Fibroblast of skin of back (primary cell): ENCODE measurements around the gene DACT2.

Experiments used
- DNase-seq: peaks from one replicate; pipeline ENCODE4 v3.0.0-alpha.2; 2013

DACT2 gene

DNA sequence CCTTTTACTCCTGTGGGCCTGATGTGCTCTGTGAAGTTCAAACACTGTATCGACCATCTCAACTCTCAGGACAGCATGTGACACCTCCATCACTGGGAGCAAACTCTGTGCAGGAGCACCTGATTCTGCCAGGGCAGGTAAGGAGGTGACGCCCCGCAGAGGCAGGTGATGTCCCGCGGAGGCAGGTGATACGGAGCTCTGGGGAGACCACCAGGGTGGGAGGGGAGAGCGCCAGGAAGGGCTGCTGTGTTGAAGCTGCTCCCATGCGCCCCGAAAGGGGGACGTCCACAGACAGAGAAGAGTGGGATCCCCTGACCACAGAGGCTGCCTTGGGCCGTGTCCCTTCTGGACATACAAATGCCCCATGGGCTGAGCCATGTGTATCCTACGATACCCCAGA lies 58.3 kb downstream of the DACT2 start:
- DNase-seq: no peak

DNA sequence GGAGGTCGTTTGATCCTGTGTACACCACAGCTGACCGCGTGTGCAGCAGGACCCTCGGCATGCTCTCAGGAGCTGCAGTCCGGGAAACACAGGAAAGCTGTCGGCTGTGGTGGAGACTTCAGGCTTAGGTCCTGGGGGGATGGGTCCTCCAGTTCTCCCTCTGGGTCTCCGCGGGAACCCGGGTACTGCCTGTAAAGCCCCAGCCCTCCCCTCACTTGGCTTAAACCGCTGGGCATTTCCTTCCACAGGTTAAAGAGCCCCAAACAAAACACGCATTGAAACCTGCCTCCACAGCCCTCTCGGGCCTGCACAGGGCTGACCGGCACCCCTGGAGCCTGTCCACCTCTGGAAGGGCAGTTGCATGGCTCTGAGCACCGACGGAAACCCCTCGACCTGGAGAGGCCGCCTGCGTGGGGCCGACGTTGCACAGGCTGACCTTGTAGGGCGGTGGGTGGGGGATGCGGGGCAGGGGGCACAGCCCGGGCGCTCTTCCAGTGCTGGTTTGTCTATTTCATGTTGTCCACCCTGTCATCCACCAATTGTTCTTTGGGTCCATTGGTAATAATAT lies 59.1 kb downstream of the DACT2 start:
- DNase-seq: no peak

DNA sequence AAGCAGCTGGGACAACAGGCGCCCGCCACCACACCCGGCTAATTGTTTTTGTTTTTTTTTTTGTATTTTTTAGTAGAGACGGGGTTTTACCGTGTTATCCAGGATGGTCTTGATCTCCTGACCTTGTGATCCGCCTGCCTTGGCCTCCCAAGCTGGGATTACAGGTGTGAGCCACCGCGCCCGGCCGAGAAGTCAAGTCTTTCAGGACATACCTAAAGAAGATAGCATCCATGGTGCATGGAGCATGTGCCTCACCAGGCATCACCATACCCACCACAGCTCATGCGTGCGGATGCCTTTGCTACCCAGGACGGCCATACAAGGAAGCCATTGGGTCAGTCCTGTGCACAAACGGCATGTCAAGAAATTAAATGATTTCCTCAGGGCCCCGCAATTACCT lies 60.8 kb downstream of the DACT2 start:
- no peak for DNase-seq

DNA sequence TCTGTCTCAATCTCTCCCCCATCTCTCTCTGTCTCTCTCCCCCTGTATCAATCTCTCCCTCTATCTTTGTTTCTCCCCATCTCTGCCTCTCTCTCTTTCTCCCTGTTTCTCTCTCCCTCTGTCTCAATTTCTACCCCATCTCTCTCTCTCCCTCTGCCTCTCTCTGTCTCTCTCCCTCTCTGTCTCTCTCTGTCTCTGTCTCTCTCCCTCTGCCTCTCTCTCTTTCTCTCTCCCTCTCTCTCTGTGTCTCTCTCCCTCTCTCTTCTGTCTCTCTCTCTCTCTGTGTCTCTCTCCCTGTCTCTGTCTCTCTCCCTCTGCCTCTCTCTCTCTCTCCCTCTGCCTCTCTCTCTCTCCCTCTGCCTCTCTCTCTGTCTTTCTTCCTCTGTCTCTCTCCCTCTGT lies 62.6 kb downstream of the DACT2 start:
- DNase-seq: no peak
